ENCODE measurements around the gene HLA-DQA1. TPM values are rescaled to one million over a fixed set of nuclear protein-coding genes. Genes with fewer than 3 reads are reported as not detected.

The HLA-DQA1 gene
- total and polyA plus RNA-seq, 10 of the 15 experiments (the other 5 are each of a cell fraction or from before 2014, with no cell fraction given), result 289 to 1,769 (median 460) TPM

DNA sequence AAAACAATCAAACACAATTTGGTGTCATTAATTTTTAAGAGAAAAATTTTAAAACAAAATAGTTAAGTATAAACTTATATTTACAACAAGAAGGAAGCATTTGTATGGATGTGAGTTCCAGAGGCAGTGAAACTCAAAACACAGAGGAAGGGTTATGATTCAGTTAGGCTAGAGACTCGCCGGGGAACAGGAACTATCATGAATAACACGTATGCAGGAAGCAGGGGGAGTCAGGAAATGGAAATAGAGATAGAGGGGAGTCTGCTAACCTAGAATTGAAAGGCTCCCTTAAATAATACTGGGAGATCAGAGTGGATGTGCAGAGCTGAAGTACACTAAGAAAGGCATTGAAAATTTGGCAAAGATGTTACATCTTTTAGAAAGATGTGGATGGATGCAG lies 33.3 kb upstream of the HLA-DQA1 start:
- Histone ChIP-seq H2AFZ (ENCODE audit: control insufficient read depth, low read depth, low read length) (no peak overlapping the region), H3K4me3 (no peak overlapping the region), H3K36me3 (ENCODE audit: control insufficient read depth in 2 of 2, insufficient read depth in 2 of 2, low read length in 1 of 2) (no peaks in the 10 kb centered on the region), H3K79me2 (ENCODE audit: control insufficient read depth, insufficient read depth, low read length) (peaks cover 17% of the 10 kb centered on the region), H3K4me1 (ENCODE audit: control insufficient read depth, insufficient read depth, low read length) (peaks cover 9% of the 10 kb centered on the region), H3K9me3 (replicated peaks; ENCODE audit: control insufficient read depth, insufficient read depth, low read length) (peaks cover 1% of the 10 kb centered on the region; the same call in 1 of the 3 replicates), H3K9ac (ENCODE audit: control insufficient read depth, insufficient read depth, low read length) (peak overlapping the region; percentile 53), H3K27me3 (replicated peaks in 1 of 2; ENCODE audit: control insufficient read depth in 2 of 2, insufficient read depth in 2 of 2, low read length in 1 of 2) (no peaks in the 10 kb centered on the region), H3K27ac (ENCODE audit: control insufficient read depth, insufficient read depth) (peak overlapping the region; percentile 95), H3K4me2 (ENCODE audit: control insufficient read depth, insufficient read depth) (peak overlapping the region; percentile 78), H4K20me1 (ENCODE audit: control insufficient read depth, insufficient read depth) (no peaks in the 10 kb centered on the region)
- 25% methylated on average over 3 of the region's 3 CpGs for WGBS (ENCODE audit: insufficient coverage, insufficient replicate concordance, low lambda C conversion rate, missing lambda C conversion rate)
- SMC1A ChIA-PET (ENCODE audit: uncharacterized antibody, unreplicated experiment), result interaction anchor here (1.2 to 3.1 kb wide), 3 partner anchors 13 to 165 kb away, joined by 3 to 23 read pairs (median 3); partner anchors contain the start of gene HLA-DRB1
- BruUV-seq (replicated peaks), result TSS peak; percentile 88
- intact Hi-C loops (cut with micrococcal nuclease; ENCODE audit: unreplicated experiment), result loop anchor here (5.0 to 10.0 kb wide), 2 partner anchors 33 to 251 kb away; partner anchors contain the start of genes HLA-DQA1, PSMB9 and TAP1
- peak; percentile 43 for ATAC-seq
- in situ Hi-C loops (cut with MboI), result loop anchor here (25.0 kb wide), 1 partner anchor 1042 kb away; the partner anchor contains the start of gene LTA
- TF ChIP-seq SREBF2 (IDR thresholded peaks at IDR 0.05; ENCODE audit: low read length) (no peak), POLR2AphosphoS5 (IDR thresholded peaks at IDR 0.05; ENCODE audit: low read length) (peak; percentile 28; the same call in 1 of the 2 replicates), PAX5 (IDR thresholded peaks at IDR 0.05; ENCODE audit: borderline replicate concordance, low read depth, low read length) (no peak)
- no peak for DNase-seq (ENCODE audit: low read depth, low spot score)
- POLR2A ChIA-PET, result interaction anchor here (0.7 to 4.8 kb wide), 3 partner anchors 15 to 1989 kb away, joined by 3 to 34 read pairs (median 3); partner anchors contain the start of gene HLA-DRB1
- no peak for FAIRE-seq
- RAD21 ChIA-PET (ENCODE audit: unreplicated experiment), result no interaction called here
- CTCF ChIA-PET, result interaction anchor here (1.3 kb wide), 1 partner anchor 14 kb away, joined by 3 read pairs; the partner anchor contains the start of gene HLA-DRB1

DNA sequence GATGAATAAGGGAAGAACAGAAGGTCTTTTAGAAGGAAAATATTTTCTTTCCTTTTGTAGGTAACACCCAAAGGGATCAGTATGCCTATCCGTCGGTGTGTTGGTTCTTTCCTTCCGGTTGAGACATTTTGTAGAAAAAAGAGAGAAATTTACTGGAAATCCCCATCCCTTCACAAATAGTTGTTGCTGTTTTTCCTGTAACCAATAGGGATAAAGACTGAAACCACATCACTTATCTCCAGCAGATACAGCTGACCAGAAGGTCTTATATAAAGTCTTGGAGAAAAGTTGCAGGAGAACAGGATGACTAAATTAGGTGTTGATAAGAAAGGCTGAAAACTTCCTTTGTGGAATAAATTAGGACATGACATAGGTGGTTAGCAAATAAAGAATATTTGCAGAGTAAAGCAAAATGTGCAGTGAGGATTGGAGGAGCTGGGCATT lies 32.8 kb upstream of the HLA-DQA1 start:
- WGBS (ENCODE audit: insufficient coverage, insufficient replicate concordance, low lambda C conversion rate, missing lambda C conversion rate), result 0% methylated on average over 3 of the region's 3 CpGs
- no peak overlapping the region for H2AFZ ChIP-seq (ENCODE audit: control insufficient read depth, low read depth, low read length)
- intact Hi-C loops (cut with micrococcal nuclease; ENCODE audit: unreplicated experiment), result loop anchor here (5.0 to 10.0 kb wide), 2 partner anchors 33 to 250 kb away; partner anchors contain the start of genes HLA-DQA1, PSMB9 and TAP1
- TF ChIP-seq KDM1A (IDR thresholded peaks at IDR 0.05; ENCODE audit: borderline replicate concordance) (no peak), YBX1 (IDR thresholded peaks at IDR 0.05) (no peak), TBL1XR1 (IDR thresholded peaks at IDR 0.05; ENCODE audit: low read depth, low read length) (no peak), STAT3 (IDR thresholded peaks at IDR 0.05; ENCODE audit: low read depth, low read length) (no peak), HCFC1 (IDR thresholded peaks at IDR 0.05; ENCODE audit: low read length) (no peak), IKZF2 (IDR thresholded peaks at IDR 0.05) (peak; percentile 71 to 79), FOS (IDR thresholded peaks at IDR 0.05; ENCODE audit: borderline replicate concordance, extremely low read depth, insufficient read length) (no peak)
- TF ChIP-seq, protein P1, sequence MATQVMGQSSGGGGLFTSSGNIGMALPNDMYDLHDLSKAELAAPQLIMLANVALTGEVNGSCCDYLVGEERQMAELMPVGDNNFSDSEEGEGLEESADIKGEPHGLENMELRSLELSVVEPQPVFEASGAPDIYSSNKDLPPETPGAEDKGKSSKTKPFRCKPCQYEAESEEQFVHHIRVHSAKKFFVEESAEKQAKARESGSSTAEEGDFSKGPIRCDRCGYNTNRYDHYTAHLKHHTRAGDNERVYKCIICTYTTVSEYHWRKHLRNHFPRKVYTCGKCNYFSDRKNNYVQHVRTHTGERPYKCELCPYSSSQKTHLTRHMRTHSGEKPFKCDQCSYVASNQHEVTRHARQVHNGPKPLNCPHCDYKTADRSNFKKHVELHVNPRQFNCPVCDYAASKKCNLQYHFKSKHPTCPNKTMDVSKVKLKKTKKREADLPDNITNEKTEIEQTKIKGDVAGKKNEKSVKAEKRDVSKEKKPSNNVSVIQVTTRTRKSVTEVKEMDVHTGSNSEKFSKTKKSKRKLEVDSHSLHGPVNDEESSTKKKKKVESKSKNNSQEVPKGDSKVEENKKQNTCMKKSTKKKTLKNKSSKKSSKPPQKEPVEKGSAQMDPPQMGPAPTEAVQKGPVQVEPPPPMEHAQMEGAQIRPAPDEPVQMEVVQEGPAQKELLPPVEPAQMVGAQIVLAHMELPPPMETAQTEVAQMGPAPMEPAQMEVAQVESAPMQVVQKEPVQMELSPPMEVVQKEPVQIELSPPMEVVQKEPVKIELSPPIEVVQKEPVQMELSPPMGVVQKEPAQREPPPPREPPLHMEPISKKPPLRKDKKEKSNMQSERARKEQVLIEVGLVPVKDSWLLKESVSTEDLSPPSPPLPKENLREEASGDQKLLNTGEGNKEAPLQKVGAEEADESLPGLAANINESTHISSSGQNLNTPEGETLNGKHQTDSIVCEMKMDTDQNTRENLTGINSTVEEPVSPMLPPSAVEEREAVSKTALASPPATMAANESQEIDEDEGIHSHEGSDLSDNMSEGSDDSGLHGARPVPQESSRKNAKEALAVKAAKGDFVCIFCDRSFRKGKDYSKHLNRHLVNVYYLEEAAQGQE (IDR thresholded peaks at IDR 0.05; ENCODE audit: low read depth, low read length), result no peak
- TF ChIP-seq, protein P2, sequence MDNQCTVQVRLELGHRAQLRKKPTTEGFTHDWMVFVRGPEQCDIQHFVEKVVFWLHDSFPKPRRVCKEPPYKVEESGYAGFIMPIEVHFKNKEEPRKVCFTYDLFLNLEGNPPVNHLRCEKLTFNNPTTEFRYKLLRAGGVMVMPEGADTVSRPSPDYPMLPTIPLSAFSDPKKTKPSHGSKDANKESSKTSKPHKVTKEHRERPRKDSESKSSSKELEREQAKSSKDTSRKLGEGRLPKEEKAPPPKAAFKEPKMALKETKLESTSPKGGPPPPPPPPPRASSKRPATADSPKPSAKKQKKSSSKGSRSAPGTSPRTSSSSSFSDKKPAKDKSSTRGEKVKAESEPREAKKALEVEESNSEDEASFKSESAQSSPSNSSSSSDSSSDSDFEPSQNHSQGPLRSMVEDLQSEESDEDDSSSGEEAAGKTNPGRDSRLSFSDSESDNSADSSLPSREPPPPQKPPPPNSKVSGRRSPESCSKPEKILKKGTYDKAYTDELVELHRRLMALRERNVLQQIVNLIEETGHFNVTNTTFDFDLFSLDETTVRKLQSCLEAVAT (IDR thresholded peaks at IDR 0.05), result no peak; the same call in 1 of the 2 replicates

More for the DNA sequence above, 32.8 kb upstream of the HLA-DQA1 start:
- Histone ChIP-seq H3K9me3 (replicated peaks; ENCODE audit: control insufficient read depth, insufficient read depth, low read length) (no peaks in the 10 kb centered on the region; the same call in 2 of the 3 replicates), H4K20me1 (ENCODE audit: control insufficient read depth, insufficient read depth) (no peaks in the 10 kb centered on the region), H3K9ac (ENCODE audit: control insufficient read depth, insufficient read depth, low read length) (peak overlapping the region; percentile 63), H3K27me3 (replicated peaks in 1 of 2; ENCODE audit: control insufficient read depth in 2 of 2, insufficient read depth in 2 of 2, low read length in 1 of 2) (no peaks in the 10 kb centered on the region), H3K27ac (ENCODE audit: control insufficient read depth, insufficient read depth) (peak overlapping the region; percentile 95), H3K4me2 (ENCODE audit: control insufficient read depth, insufficient read depth) (peak overlapping the region; percentile 78), H3K4me3 (no peak overlapping the region), H3K4me1 (ENCODE audit: control insufficient read depth, insufficient read depth, low read length) (peaks cover 9% of the 10 kb centered on the region), H3K36me3 (ENCODE audit: control insufficient read depth in 2 of 2, insufficient read depth in 2 of 2, low read length in 1 of 2) (no peaks in the 10 kb centered on the region), H3K79me2 (ENCODE audit: control insufficient read depth, insufficient read depth, low read length) (peaks cover 19% of the 10 kb centered on the region)
- ChIA-PET CTCF (interaction anchor here (1.1 to 1.3 kb wide), 2 partner anchors 14 to 31 kb away, joined by 3 read pairs; partner anchors contain the start of gene HLA-DRB1), RAD21 (ENCODE audit: unreplicated experiment) (interaction anchor here (0.9 kb wide), 2 partner anchors 19 to 28 kb away, joined by 3 read pairs; no protein-coding TSS in a partner anchor), SMC1A (ENCODE audit: uncharacterized antibody, unreplicated experiment) (interaction anchor here (1.2 to 5.8 kb wide), 4 partner anchors 14 to 166 kb away, joined by 3 to 36 read pairs (median 13); partner anchors contain the start of gene HLA-DRB1), POLR2A (interaction anchor here (0.8 to 4.8 kb wide), 5 partner anchors 13 to 32 kb away, joined by 3 to 34 read pairs (median 3); partner anchors contain the start of gene HLA-DRB1)
- no TSS peak for BruUV-seq (replicated peaks)
- DNase-seq (ENCODE audit: low read depth, low spot score), result peak; percentile 82
- ATAC-seq, result peak; percentile 73
- FAIRE-seq, result peak; percentile 73
- in situ Hi-C loops (cut with MboI), result loop anchor here (25.0 kb wide), 1 partner anchor 1042 kb away; the partner anchor contains the start of gene LTA
